Measurements from ENCODE around the gene IL12RB1.
A peak's percentile ranks its signal among the peaks of the same experiment; 100 is the strongest.

The IL12RB1 gene

DNA sequence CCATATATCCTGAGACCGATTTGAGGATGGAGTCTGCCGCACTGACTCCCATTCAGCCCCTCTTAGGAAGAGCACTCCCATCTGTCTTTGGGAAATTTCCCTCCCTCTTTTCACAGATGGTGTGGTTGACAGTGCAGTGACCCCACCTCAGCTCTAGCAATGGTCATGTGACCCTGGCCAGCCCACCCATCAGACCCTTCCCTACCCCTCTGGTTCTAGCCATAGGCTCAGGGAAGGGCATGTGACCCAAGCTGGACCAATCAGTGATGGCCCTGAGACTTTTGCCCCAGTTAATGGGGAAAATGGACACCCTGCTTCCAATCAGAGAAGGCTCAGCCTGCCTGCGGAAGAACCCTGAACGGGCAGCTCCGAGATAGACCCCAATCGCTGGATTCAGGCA lies 26.3 kb downstream of the IL12RB1 start:
- Histone ChIP-seq H3K27me3 (peaks cover 3% of the 10 kb centered on the region), H3K27ac (no peak overlapping the region), H3K4me3 (ENCODE audit: low read depth in 1 of 2, low read length in 1 of 2) (no peak overlapping the region), H3K9me3 (no peaks in the 10 kb centered on the region), H3K36me3 (no peaks in the 10 kb centered on the region), H3K4me1 (ENCODE audit: control insufficient read depth in 1 of 2, insufficient read depth in 1 of 2, low read depth in 1 of 2, low read length in 1 of 2) (peaks cover 10 to 12% of the 10 kb centered on the region in 2 experiments)
- TF ChIP-seq, protein P1, sequence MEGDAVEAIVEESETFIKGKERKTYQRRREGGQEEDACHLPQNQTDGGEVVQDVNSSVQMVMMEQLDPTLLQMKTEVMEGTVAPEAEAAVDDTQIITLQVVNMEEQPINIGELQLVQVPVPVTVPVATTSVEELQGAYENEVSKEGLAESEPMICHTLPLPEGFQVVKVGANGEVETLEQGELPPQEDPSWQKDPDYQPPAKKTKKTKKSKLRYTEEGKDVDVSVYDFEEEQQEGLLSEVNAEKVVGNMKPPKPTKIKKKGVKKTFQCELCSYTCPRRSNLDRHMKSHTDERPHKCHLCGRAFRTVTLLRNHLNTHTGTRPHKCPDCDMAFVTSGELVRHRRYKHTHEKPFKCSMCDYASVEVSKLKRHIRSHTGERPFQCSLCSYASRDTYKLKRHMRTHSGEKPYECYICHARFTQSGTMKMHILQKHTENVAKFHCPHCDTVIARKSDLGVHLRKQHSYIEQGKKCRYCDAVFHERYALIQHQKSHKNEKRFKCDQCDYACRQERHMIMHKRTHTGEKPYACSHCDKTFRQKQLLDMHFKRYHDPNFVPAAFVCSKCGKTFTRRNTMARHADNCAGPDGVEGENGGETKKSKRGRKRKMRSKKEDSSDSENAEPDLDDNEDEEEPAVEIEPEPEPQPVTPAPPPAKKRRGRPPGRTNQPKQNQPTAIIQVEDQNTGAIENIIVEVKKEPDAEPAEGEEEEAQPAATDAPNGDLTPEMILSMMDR (IDR thresholded peaks at IDR 0.05): no peak

DNA sequence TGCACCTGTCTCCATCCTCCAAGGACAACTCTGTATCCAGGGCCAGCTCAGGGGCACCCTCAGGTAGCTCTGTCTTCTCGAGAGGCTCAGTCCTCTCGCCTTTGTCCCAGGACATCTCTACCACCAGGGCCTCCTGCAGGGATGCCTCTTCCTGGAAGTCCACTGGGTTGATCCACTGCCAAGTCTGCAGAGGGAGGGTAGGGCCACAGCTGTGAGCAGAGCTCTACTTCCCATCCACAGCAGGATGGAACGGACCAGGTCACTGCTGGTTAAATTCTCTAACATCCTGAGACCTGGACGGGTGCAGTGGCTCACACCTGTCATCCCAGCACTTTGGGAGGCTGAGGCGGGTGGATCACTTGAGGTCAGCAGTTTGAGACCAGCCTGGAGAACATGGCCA lies 26.8 kb downstream of the IL12RB1 start:
- no peaks in the 10 kb centered on the region for H3K9me3 ChIP-seq
- H3K4me3 ChIP-seq (ENCODE audit: low read depth in 1 of 2, low read length in 1 of 2): no peak overlapping the region
- H3K27ac ChIP-seq: no peak overlapping the region
- TF ChIP-seq, protein P1 (IDR thresholded peaks at IDR 0.05): no peak
- H3K4me1 ChIP-seq (ENCODE audit: control insufficient read depth in 1 of 2, insufficient read depth in 1 of 2, low read depth in 1 of 2, low read length in 1 of 2): peaks cover 10 to 12% of the 10 kb centered on the region in 2 experiments
- H3K27me3 ChIP-seq: peaks cover 3% of the 10 kb centered on the region
- no peaks in the 10 kb centered on the region for H3K36me3 ChIP-seq

DNA sequence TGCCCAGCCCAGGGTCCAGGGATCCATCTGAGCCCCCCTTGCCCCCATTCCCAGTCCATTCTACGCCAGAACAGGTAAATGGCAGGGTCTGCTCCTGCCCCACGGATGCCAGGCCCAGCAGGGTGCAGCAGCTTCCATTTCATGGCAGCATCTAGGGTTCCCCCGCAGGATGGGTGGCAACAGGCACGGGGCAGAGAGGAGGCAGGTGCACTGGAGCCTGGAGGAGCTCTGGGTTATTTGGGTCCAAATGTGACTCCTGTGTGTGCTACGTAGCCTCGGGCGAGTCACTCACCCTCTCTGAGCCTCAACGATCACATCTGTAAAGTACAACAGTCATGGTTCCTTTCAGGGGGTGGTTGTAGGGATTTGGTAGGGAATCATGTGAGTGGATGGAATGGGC lies 27.4 kb downstream of the IL12RB1 start:
- Histone ChIP-seq H3K4me3 (ENCODE audit: low read depth in 1 of 2, low read length in 1 of 2) (no peak overlapping the region), H3K27ac (no peak overlapping the region)

DNA sequence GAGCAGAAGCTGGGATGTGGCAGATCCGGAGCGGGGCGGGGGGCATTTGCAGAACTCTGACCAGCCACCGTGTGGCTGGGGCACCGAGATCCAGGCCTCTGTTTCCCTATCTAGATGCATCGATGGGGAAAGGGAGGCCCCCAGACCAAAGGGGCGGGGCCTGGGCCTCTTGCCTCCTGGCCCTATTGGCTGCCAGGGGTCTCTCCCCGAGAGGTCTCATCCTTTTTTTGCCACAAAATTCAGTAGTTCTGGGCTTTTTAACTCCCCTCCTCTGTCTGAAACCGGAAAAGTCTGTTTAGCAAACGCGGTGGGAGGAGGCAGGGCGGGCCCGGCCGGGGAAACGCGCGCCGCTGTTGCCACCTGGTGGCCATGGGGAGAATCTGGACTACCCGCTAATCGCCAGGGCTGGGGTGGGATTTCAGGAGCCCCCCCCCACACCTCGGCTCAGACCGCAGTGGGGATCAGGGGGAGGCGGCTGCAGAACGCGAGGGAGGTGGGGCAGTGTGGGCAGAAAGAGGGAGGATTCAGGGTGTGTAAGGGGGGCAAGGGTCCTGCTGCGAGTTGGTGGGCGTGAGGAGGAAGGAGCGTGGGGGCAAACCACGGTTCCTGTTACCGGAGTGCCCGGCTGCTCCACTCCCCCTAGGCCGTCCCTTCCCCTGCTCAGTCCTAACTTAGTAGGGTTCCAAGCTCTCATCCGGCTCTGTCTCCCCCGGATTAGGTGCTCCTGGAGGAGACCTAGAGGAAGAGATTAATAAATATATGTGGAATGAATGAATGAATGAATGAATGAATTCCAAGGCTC lies 28.3 kb downstream of the IL12RB1 start:
- H3K36me3 ChIP-seq: no peaks in the 10 kb centered on the region
- H3K4me3 ChIP-seq (ENCODE audit: low read depth in 1 of 2, low read length in 1 of 2): peak overlapping the region; percentile 61 to 67
- H3K4me1 ChIP-seq (ENCODE audit: control insufficient read depth in 1 of 2, insufficient read depth in 1 of 2, low read depth in 1 of 2, low read length in 1 of 2): peaks cover 10 to 12% of the 10 kb centered on the region in 2 experiments
- no peaks in the 10 kb centered on the region for H3K9me3 ChIP-seq
- TF ChIP-seq, protein P1 (IDR thresholded peaks at IDR 0.05): peak; percentile 93
- peaks cover 7% of the 10 kb centered on the region for H3K27me3 ChIP-seq
- peak overlapping the region; percentile 62 for H3K27ac ChIP-seq

More for the DNA sequence above, 27.4 kb downstream of the IL12RB1 start:
- peaks cover 10 to 12% of the 10 kb centered on the region in 2 experiments for H3K4me1 ChIP-seq (ENCODE audit: control insufficient read depth in 1 of 2, insufficient read depth in 1 of 2, low read depth in 1 of 2, low read length in 1 of 2)
- H3K36me3 ChIP-seq: no peaks in the 10 kb centered on the region
- H3K9me3 ChIP-seq: no peaks in the 10 kb centered on the region
- peaks cover 3% of the 10 kb centered on the region for H3K27me3 ChIP-seq
- TF ChIP-seq, protein P1 (IDR thresholded peaks at IDR 0.05): no peak

DNA sequence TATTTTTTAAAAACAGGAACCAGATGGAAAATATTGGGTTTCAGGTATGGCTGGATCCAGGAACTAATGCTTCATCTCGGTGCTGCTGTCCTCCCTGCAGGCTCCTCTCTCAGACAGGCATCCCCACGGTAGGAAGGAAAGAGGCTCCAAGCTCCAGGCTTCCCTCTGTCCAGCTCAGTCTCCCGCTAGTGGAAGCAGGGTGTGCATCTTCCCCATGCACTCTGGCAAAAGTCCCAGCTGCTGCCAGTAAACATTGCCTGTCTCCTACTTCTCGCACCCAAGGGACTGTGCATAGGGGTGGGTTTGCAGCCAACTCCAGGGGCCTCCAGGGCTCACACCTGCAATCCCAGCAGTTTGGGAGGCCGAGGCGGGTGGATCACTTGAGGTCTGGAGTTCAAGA lies 29.2 kb downstream of the IL12RB1 start:
- Histone ChIP-seq H3K4me3 (ENCODE audit: low read depth in 1 of 2, low read length in 1 of 2) (no peak overlapping the region), H3K36me3 (no peaks in the 10 kb centered on the region), H3K27me3 (peaks cover 15% of the 10 kb centered on the region), H3K9me3 (no peaks in the 10 kb centered on the region), H3K4me1 (ENCODE audit: control insufficient read depth in 1 of 2, insufficient read depth in 1 of 2, low read depth in 1 of 2, low read length in 1 of 2) (peaks cover 10 to 12% of the 10 kb centered on the region in 2 experiments), H3K27ac (peak overlapping the region; percentile 29)
- TF ChIP-seq, protein P1 (IDR thresholded peaks at IDR 0.05): no peak

Data from neutrophil (primary cell).